ENCODE data around the gene TBK1. TPM values are rescaled to one million over a fixed set of nuclear protein-coding genes. Genes with fewer than 3 reads are reported as not detected.

The TBK1 gene
- total RNA-seq, 2 donors from 2014 or later, result 14.8 to 21.0 TPM

GRCh38 chr12:64419696-64420095 is 32.2 kb upstream of the TBK1 start:
- H3K27ac ChIP-seq, result no peak overlapping the region
- no peak overlapping the region for H3K9ac ChIP-seq (ENCODE audit: low read depth in 2 of 2, low read length in 2 of 2)
- intact Hi-C loops (cut with DNase I), result loop anchor here (10.0 kb wide), 1 partner anchor 45 kb away; no protein-coding TSS in a partner anchor
- no peak for TF ChIP-seq CTCF (IDR thresholded peaks at IDR 0.05)
- no peaks in the 10 kb centered on the region for H3K9me3 ChIP-seq
- H3K36me3 ChIP-seq, result peaks cover 17% of the 10 kb centered on the region
- no peak for DNase-seq
- H3K4me3 ChIP-seq, result no peak overlapping the region
- H3K4me1 ChIP-seq, result no peaks in the 10 kb centered on the region
- H3K27me3 ChIP-seq, result no peaks in the 10 kb centered on the region

GRCh38 chr12:64427988-64428387 is 23.9 kb upstream of the TBK1 start:
- Histone ChIP-seq H3K4me1 (no peaks in the 10 kb centered on the region), H3K27me3 (no peaks in the 10 kb centered on the region), H3K27ac (no peak overlapping the region), H3K4me3 (no peak overlapping the region), H3K36me3 (peaks cover 25% of the 10 kb centered on the region), H3K9me3 (no peaks in the 10 kb centered on the region), H3K9ac (ENCODE audit: low read depth in 2 of 2, low read length in 2 of 2) (no peak overlapping the region)
- intact Hi-C loops (cut with DNase I), result no loop called here
- DNase-seq, result no peak
- TF ChIP-seq CTCF (IDR thresholded peaks at IDR 0.05), result no peak

GRCh38 chr12:64428956-64429355 is 23.0 kb upstream of the TBK1 start:
- DNase-seq, result no peak
- Histone ChIP-seq H3K27ac (no peak overlapping the region), H3K4me1 (no peaks in the 10 kb centered on the region), H3K4me3 (no peak overlapping the region), H3K9me3 (no peaks in the 10 kb centered on the region), H3K9ac (ENCODE audit: low read depth in 2 of 2, low read length in 2 of 2) (no peak overlapping the region), H3K27me3 (no peaks in the 10 kb centered on the region), H3K36me3 (peaks cover 23% of the 10 kb centered on the region)
- no peak for TF ChIP-seq CTCF (IDR thresholded peaks at IDR 0.05)
- intact Hi-C loops (cut with DNase I), result no loop called here

GRCh38 chr12:64430886-64431285 is 21.0 kb upstream of the TBK1 start:
- Histone ChIP-seq H3K27me3 (no peaks in the 10 kb centered on the region), H3K9ac (ENCODE audit: low read depth in 2 of 2, low read length in 2 of 2) (no peak overlapping the region), H3K9me3 (no peaks in the 10 kb centered on the region), H3K36me3 (peaks cover 21% of the 10 kb centered on the region), H3K27ac (no peak overlapping the region), H3K4me1 (no peaks in the 10 kb centered on the region), H3K4me3 (no peak overlapping the region)
- no peak for DNase-seq
- intact Hi-C loops (cut with DNase I), result loop anchor here (10.0 kb wide), 1 partner anchor 64 kb away; no protein-coding TSS in a partner anchor
- TF ChIP-seq CTCF (IDR thresholded peaks at IDR 0.05), result no peak

GRCh38 chr12:64431791-64432190 is 20.1 kb upstream of the TBK1 start:
- H3K9ac ChIP-seq (ENCODE audit: low read depth in 2 of 2, low read length in 2 of 2), result no peak overlapping the region
- no peak for TF ChIP-seq CTCF (IDR thresholded peaks at IDR 0.05)
- no peaks in the 10 kb centered on the region for H3K4me1 ChIP-seq
- H3K4me3 ChIP-seq, result no peak overlapping the region
- H3K27me3 ChIP-seq, result no peaks in the 10 kb centered on the region
- no peak for DNase-seq
- H3K27ac ChIP-seq, result no peak overlapping the region
- peaks cover 21% of the 10 kb centered on the region for H3K36me3 ChIP-seq
- intact Hi-C loops (cut with DNase I), result loop anchor here (10.0 kb wide), 1 partner anchor 63 kb away; no protein-coding TSS in a partner anchor
- H3K9me3 ChIP-seq, result no peaks in the 10 kb centered on the region

All from colonic mucosa (tissue), 4 donors.